ENCODE results near the gene IL6ST. TPM values are rescaled to one million over a fixed set of nuclear protein-coding genes. Genes with fewer than 3 reads are reported as not detected.

The IL6ST gene
- total RNA-seq, 1 experiment from 2014 or later: 137 TPM

- peak; percentile 22 for DNase-seq (ENCODE audit: low read depth)
Measured at GRCh38 chr5:55920784-55921183, 74.0 kb downstream of the IL6ST start.

- DNase-seq (ENCODE audit: low read depth): no peak
Measured at GRCh38 chr5:55919625-55920024, 75.1 kb downstream of the IL6ST start.

- peak; percentile 64 for DNase-seq (ENCODE audit: low read depth)
Measured at GRCh38 chr5:55918087-55919035, 76.4 kb downstream of the IL6ST start.

GRCh38 chr5:55917402-55918086 is 77.2 kb downstream of the IL6ST start:
- DNase-seq (ENCODE audit: low read depth): no peak

GRCh38 chr5:55916986-55917385 is 77.8 kb downstream of the IL6ST start:
- DNase-seq (ENCODE audit: low read depth): no peak

GRCh38 chr5:55915783-55916182 is 79.0 kb downstream of the IL6ST start:
- DNase-seq (ENCODE audit: low read depth): no peak

- no peak for DNase-seq (ENCODE audit: low read depth)
Measured at GRCh38 chr5:55914971-55915370, 79.8 kb downstream of the IL6ST start.

GRCh38 chr5:55913466-55914413 is 81.0 kb downstream of the IL6ST start:
- peak; percentile 35 for DNase-seq (ENCODE audit: low read depth)

- DNase-seq (ENCODE audit: low read depth): no peak
Measured at GRCh38 chr5:55911784-55912653, 82.7 kb downstream of the IL6ST start.

- no peak for DNase-seq (ENCODE audit: low read depth)
Measured at GRCh38 chr5:55908804-55909203, 86.0 kb downstream of the IL6ST start.

- no peak for DNase-seq (ENCODE audit: low read depth)
Measured at GRCh38 chr5:55907927-55908326, 86.8 kb downstream of the IL6ST start.

- DNase-seq (ENCODE audit: low read depth): no peak
Measured at GRCh38 chr5:55905251-55905650, 89.5 kb downstream of the IL6ST start.

- DNase-seq (ENCODE audit: low read depth): no peak
Measured at GRCh38 chr5:55904152-55904551, 90.6 kb downstream of the IL6ST start.

- no peak for DNase-seq (ENCODE audit: low read depth)
Measured at GRCh38 chr5:55903121-55903701, 91.6 kb downstream of the IL6ST start.

- no peak for DNase-seq (ENCODE audit: low read depth)
Measured at GRCh38 chr5:55902696-55903095, 92.1 kb downstream of the IL6ST start.

- DNase-seq (ENCODE audit: low read depth): no peak
Measured at GRCh38 chr5:55900776-55901175, 94.0 kb downstream of the IL6ST start.

- DNase-seq (ENCODE audit: low read depth): no peak
Measured at GRCh38 chr5:55900068-55900467, 94.7 kb downstream of the IL6ST start.

- DNase-seq (ENCODE audit: low read depth): peak; percentile 37
Measured at GRCh38 chr5:55899344-55899743, 95.4 kb downstream of the IL6ST start.

- peak; percentile 83 for DNase-seq (ENCODE audit: low read depth)
Measured at GRCh38 chr5:55897905-55898304, 96.9 kb downstream of the IL6ST start.

- DNase-seq (ENCODE audit: low read depth): no peak
Measured at GRCh38 chr5:55897206-55897894, 97.4 kb downstream of the IL6ST start.
